ENCODE data around the gene EVI5. TPM values are rescaled to one million over a fixed set of nuclear protein-coding genes. Genes with fewer than 3 reads are reported as not detected.

The EVI5 gene
- total and polyA plus RNA-seq, 11 donors = 3.5 to 34.6 (median 23.5) TPM

DNA sequence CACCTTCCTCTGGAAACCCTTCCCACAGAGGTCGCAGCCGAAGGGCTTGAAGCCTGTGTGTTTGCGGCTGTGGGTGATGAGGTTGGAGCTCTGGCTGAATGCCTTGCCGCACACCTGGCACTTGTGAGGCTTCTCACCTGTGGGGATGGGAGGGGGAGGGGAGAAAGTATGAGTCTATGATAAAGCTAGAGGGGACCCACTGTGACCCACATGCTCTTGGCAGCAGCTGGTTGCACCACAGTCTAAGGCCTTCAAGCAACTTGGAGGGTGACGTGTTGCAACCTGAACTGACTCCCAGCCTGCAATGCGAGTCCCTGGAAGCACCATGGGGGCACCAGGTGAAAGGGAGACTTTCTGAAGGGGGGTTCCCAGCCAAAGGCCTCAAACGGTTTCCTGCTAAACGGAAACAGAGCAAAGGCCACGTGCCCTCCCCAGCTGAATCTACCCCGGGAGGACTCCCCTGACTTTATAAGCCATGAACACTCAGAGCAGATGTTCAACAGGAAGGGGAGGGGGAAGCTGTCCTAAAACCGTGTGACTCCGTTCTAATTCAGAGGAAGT, 308.8 kb downstream of the EVI5 start:
- TF ChIP-seq CTCF (IDR thresholded peaks at IDR 0.05) (no peak), POLR2A (IDR thresholded peaks at IDR 0.05) (no peak)
- H3K9me3 ChIP-seq = no peaks in the 10 kb centered on the region
- peaks cover 9 to 35% (median 18%) of the 10 kb centered on the region in 9 donors for H3K27me3 ChIP-seq
- ATAC-seq (no peak), DNase-seq (no peak)
- no peak overlapping the region for H3K4me3 ChIP-seq
- intact Hi-C loops (cut with DNase I) = no loop called here
- H3K4me1 ChIP-seq = peaks cover 2 to 11% (median 5%) of the 10 kb centered on the region in 12 donors
- H3K36me3 ChIP-seq = no peaks in the 10 kb centered on the region
- 51 to 59% (median 53%) methylated on average over 12 of the region's 12 CpGs for WGBS, 4 donors
- H3K27ac ChIP-seq = no peak overlapping the region

- H3K27me3 ChIP-seq = peaks cover 0 to 23% (median 9%) of the 10 kb centered on the region in 9 donors
- ATAC-seq = no peak
- no peak overlapping the region for H3K4me3 ChIP-seq
- 80 to 88% (median 84%) methylated on average over 3 of the region's 3 CpGs for WGBS, 4 donors
- TF ChIP-seq POLR2A (IDR thresholded peaks at IDR 0.05) (no peak), CTCF (IDR thresholded peaks at IDR 0.05) (no peak)
- no peaks in the 10 kb centered on the region for H3K9me3 ChIP-seq
- intact Hi-C loops (cut with DNase I) = no loop called here
- no peak for DNase-seq
- peaks cover 0 to 4% (median 0%) of the 10 kb centered on the region in 12 donors for H3K4me1 ChIP-seq
- no peak overlapping the region for H3K27ac ChIP-seq
- no peaks in the 10 kb centered on the region for H3K36me3 ChIP-seq
Observed at GRCh38 chr1:92475029-92475428, 309.9 kb downstream of the EVI5 start.

DNA sequence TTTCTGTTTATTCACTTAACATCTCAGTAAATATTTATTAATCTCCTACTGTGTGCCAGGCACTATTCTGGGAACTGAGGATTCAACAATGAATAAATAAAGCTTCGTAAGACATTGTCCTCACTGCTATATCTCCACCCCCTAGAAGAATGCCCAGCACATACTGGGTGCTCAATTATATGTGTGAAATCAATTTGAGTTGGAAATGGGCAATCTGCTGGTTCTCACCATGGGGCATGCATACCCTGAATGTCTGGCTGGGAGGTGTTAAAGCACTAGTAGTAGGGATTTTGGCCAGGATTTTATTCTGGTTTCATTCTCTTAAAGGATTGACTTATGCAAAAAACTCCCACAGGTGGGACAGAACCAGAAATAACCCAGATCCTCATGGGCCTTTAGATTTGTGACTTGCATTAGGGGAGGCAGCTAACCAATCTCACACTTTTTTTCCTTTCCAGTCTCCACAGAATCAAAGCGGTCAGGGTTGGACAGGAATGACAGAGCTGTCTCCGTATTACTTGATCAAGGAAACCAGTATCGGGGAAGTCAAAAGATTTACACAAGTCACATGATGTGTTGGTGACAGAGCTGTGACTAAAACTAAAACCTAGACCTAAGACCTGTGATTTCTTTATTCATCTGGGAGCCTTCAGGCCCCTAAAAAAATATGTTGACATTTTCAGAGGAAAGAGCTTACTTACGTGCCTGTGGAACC, 311.0 kb downstream of the EVI5 start:
- TF ChIP-seq CTCF (IDR thresholded peaks at IDR 0.05) = no peak
- TF ChIP-seq POLR2A (IDR thresholded peaks at IDR 0.05) = no peak
- intact Hi-C loops (cut with DNase I) = no loop called here

GRCh38 chr1:92470216-92470615, 314.7 kb downstream of the EVI5 start:
- Histone ChIP-seq H3K27ac (no peak overlapping the region), H3K9me3 (no peaks in the 10 kb centered on the region), H3K36me3 (no peaks in the 10 kb centered on the region), H3K27me3 (no peaks in the 10 kb centered on the region), H3K4me3 (no peak overlapping the region), H3K4me1 (peaks cover 0 to 13% (median 0%) of the 10 kb centered on the region in 12 donors)
- ATAC-seq (peak in 2 of 4 donors; percentile 71 to 76), DNase-seq (no peak)
- TF ChIP-seq CTCF (IDR thresholded peaks at IDR 0.05) (no peak), POLR2A (IDR thresholded peaks at IDR 0.05) (no peak)
- 85 to 94% (median 92%) methylated on average over 1 of the region's 1 CpG for WGBS, 4 donors
- intact Hi-C loops (cut with DNase I) = no loop called here

More for the DNA sequence above, 311.0 kb downstream of the EVI5 start:
- H3K27ac ChIP-seq = no peak overlapping the region
- 83 to 87% (median 84%) methylated on average over 5 of the region's 5 CpGs for WGBS, 4 donors
- H3K27me3 ChIP-seq = peaks cover 0 to 13% (median 0%) of the 10 kb centered on the region in 9 donors
- no peak overlapping the region for H3K4me3 ChIP-seq
- no peaks in the 10 kb centered on the region for H3K9me3 ChIP-seq
- peaks cover 0 to 4% (median 0%) of the 10 kb centered on the region in 12 donors for H3K4me1 ChIP-seq
- H3K36me3 ChIP-seq = no peaks in the 10 kb centered on the region
- DNase-seq = no peak
- no peak for ATAC-seq
